ENCODE data around the gene PDRG1. TPM values are rescaled to one million over a fixed set of nuclear protein-coding genes. Genes with fewer than 3 reads are reported as not detected.

The PDRG1 gene
- total and polyA plus RNA-seq, 2 donors (not counting 3 experiments of a cell fraction or from before 2014, with no cell fraction given): 14.6 to 17.0 TPM

- TF ChIP-seq CTCF (IDR thresholded peaks at IDR 0.05; ENCODE audit: extremely low read depth in 1 of 2, insufficient read depth in 1 of 2, low read depth in 1 of 2, low read length in 2 of 2) (no peak), POLR2AphosphoS5 (IDR thresholded peaks at IDR 0.05; ENCODE audit: insufficient read depth, low read depth, low read length) (no peak), JUN (IDR thresholded peaks at IDR 0.05; ENCODE audit: borderline replicate concordance, insufficient read depth, insufficient read length, low read depth) (no peak), GATA2 (IDR thresholded peaks at IDR 0.05; ENCODE audit: insufficient read depth, insufficient read length, low read depth, low read length) (no peak), MYC (IDR thresholded peaks at IDR 0.05; ENCODE audit: low read depth, low read length) (no peak), FOS (IDR thresholded peaks at IDR 0.05; ENCODE audit: borderline replicate concordance, insufficient read depth, low read length) (no peak), EZH2 (IDR thresholded peaks at IDR 0.05; ENCODE audit: borderline replicate concordance, low read depth, low read length, severe bottlenecking) (no peak), POLR2A (IDR thresholded peaks at IDR 0.05; ENCODE audit: low read depth, low read length) (no peak), MAX (IDR thresholded peaks at IDR 0.05; ENCODE audit: insufficient read depth, insufficient read length) (no peak)
- ChIA-PET CTCF (interaction anchor here (0.6 to 1.5 kb wide), 2 partner anchors 29 to 124 kb away, joined by 3 to 4 read pairs; no protein-coding TSS in a partner anchor), POLR2A (no interaction called here)
- no peak overlapping the region for H3K9ac ChIP-seq (replicated peaks; ENCODE audit: extremely low read depth, insufficient read depth, low read length)
- H2AFZ ChIP-seq (ENCODE audit: low read depth, low read length): no peak overlapping the region
- H3K79me2 ChIP-seq (ENCODE audit: control insufficient read depth, insufficient read depth, low read length): no peaks in the 10 kb centered on the region
- H3K36me3 ChIP-seq (ENCODE audit: control insufficient read depth in 2 of 2, extremely low read depth in 1 of 2, insufficient read depth in 2 of 2, low read length in 2 of 2): no peaks in the 10 kb centered on the region
- no peak for FAIRE-seq
- no peak overlapping the region for H3K27ac ChIP-seq (ENCODE audit: insufficient read depth, low read depth, low read length)
- H3K9me1 ChIP-seq (replicated peaks; ENCODE audit: control insufficient read depth, extremely low read depth, insufficient read depth, low read length): no peaks in the 10 kb centered on the region
- H3K27me3 ChIP-seq (ENCODE audit: control insufficient read depth in 2 of 2, insufficient read depth in 2 of 2, low read length in 2 of 2): peaks cover 0 to 2% of the 10 kb centered on the region in 2 experiments
- no peaks in the 10 kb centered on the region for H3K4me1 ChIP-seq (ENCODE audit: control insufficient read depth, extremely low read depth, insufficient read depth, low read length)
- BruUV-seq (replicated peaks): no TSS peak
- DNase-seq (ENCODE audit: low read depth, low spot score): no peak
- H4K20me1 ChIP-seq (replicated peaks; ENCODE audit: control insufficient read depth, extremely low read depth, insufficient read depth, low read length): no peaks in the 10 kb centered on the region
- dilution Hi-C loops (cut with MboI; ENCODE audit: extremely low pct_ligation_motif_present, low sequenced_read_pairs) (no loop called here), intact Hi-C loops (cut with micrococcal nuclease) (no loop called here)
- no peak overlapping the region for H3K4me2 ChIP-seq (ENCODE audit: insufficient read depth, low read length)
- no peak overlapping the region for H3K4me3 ChIP-seq (replicated peaks in 1 of 3; ENCODE audit: insufficient read depth in 1 of 3, low read depth in 1 of 3, low read length in 3 of 3)
- H3K9me3 ChIP-seq (replicated peaks; ENCODE audit: control insufficient read depth, insufficient read depth, low read length): no peaks in the 10 kb centered on the region
These were observed 43.4 kb downstream of the PDRG1 start for GRCh38 chr20:31908424-31908823.
